Activated effector memory CD4-positive, alpha-beta T cell treated with anti-CD3 and anti-CD28 coated beads, Interleukin-2, amount 50 U/mL, for 16 hours (primary cell): Measurements from ENCODE around the gene XIRP2.
"Not testable (repeated sequence)": the region's sequence is repeated elsewhere in the genome, so short reads cannot be mapped to it uniquely, and the experiment has no call there.

ENCODE experiments used
- DNase-seq: peaks from one replicate; pipeline ENCODE4 v3.0.0-alpha.2; 2020

XIRP2 gene

GRCh38 chr2:167198576-167198975 lies 310.3 kb downstream of the XIRP2 start:
- DNase-seq, result no peak

- no peak for DNase-seq
Measured at GRCh38 chr2:167200019-167200418, 311.7 kb downstream of the XIRP2 start.

- DNase-seq, result no peak
Measured at GRCh38 chr2:167209784-167210183, 321.5 kb downstream of the XIRP2 start.

- DNase-seq, result no peak
Measured at GRCh38 chr2:167212014-167212648, 323.9 kb downstream of the XIRP2 start.

GRCh38 chr2:167215595-167215994 lies 327.3 kb downstream of the XIRP2 start:
- DNase-seq, result no peak

- no peak for DNase-seq
Measured at GRCh38 chr2:167237478-167237877, 349.2 kb downstream of the XIRP2 start.

GRCh38 chr2:167240671-167241070 lies 352.4 kb downstream of the XIRP2 start:
- DNase-seq, result no peak

GRCh38 chr2:167249197-167249596 lies 360.9 kb downstream of the XIRP2 start:
- DNase-seq, result no peak

GRCh38 chr2:167253025-167253424 lies 364.7 kb downstream of the XIRP2 start:
- DNase-seq, result no peak

- DNase-seq, result no peak
Measured at GRCh38 chr2:167254721-167255120, 366.4 kb downstream of the XIRP2 start.

GRCh38 chr2:167258712-167259111 lies 370.4 kb downstream of the XIRP2 start:
- DNase-seq, result no peak

- no peak for DNase-seq
Measured at GRCh38 chr2:167264380-167264779, 376.1 kb downstream of the XIRP2 start.

GRCh38 chr2:167265004-167265403 lies 376.7 kb downstream of the XIRP2 start:
- no peak for DNase-seq

GRCh38 chr2:167265722-167266121 lies 377.4 kb downstream of the XIRP2 start:
- no peak for DNase-seq

- not testable (repeated sequence) for DNase-seq
Measured at GRCh38 chr2:167268245-167268644, 380.0 kb downstream of the XIRP2 start.

- DNase-seq, result no peak
Measured at GRCh38 chr2:167271932-167272331, 383.7 kb downstream of the XIRP2 start.

- DNase-seq, result no peak
Measured at GRCh38 chr2:167275046-167275445, 386.8 kb downstream of the XIRP2 start.

- no peak for DNase-seq
Measured at GRCh38 chr2:167279810-167280209, 391.5 kb downstream of the XIRP2 start.

- DNase-seq, result no peak
Measured at GRCh38 chr2:167287212-167287611, 398.9 kb downstream of the XIRP2 start.

- no peak for DNase-seq
Measured at GRCh38 chr2:167289651-167290410, 401.6 kb downstream of the XIRP2 start.

- peak; percentile 76 for DNase-seq
Measured at GRCh38 chr2:167292430-167293171, 404.3 kb downstream of the XIRP2 start, which contains the start of gene B3GALT1. Gene B3GALT1, plus strand, starts transcription at chr2:167293001.

- DNase-seq, result no peak
Measured at GRCh38 chr2:167293172-167293781, 405.0 kb downstream of the XIRP2 start.
